ENCODE results near the gene PDE6B.

GRCh38 chr4:627347-628125 is 2.2 kb downstream of the PDE6B start:
- TF ChIP-seq POLR2AphosphoS5 (IDR thresholded peaks at IDR 0.05; ENCODE audit: borderline replicate concordance, low read depth, low read length), result no peak
- no peak for TF ChIP-seq EZH2 (IDR thresholded peaks at IDR 0.05)
- TF ChIP-seq FOXP2 (optimal IDR thresholded peaks at IDR 0.05; ENCODE audit: control extremely low read depth, extremely low read length, insufficient read depth), result no peak
